ENCODE data around the gene RTP2.

DNA sequence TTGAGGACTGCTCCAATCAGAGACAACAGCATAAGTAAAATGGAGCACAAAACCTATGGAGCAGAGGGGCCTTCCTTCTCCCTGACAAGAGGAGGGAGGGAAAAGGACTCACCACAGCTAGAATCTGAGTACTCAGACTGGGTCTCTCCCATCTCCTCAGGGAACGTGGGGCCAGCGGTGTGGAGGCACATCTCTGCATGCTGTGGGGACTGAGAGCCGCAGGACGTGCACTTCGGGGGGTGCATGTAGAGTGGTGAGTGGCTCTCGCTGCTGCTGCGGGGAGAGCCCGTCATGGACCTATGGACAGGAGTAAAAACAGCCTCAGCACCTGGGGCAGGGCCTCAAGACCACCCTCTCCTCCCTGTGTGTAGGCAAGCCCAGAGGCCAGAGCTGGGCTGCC is 25.9 kb upstream of the RTP2 start:
- TF ChIP-seq, protein P1, sequence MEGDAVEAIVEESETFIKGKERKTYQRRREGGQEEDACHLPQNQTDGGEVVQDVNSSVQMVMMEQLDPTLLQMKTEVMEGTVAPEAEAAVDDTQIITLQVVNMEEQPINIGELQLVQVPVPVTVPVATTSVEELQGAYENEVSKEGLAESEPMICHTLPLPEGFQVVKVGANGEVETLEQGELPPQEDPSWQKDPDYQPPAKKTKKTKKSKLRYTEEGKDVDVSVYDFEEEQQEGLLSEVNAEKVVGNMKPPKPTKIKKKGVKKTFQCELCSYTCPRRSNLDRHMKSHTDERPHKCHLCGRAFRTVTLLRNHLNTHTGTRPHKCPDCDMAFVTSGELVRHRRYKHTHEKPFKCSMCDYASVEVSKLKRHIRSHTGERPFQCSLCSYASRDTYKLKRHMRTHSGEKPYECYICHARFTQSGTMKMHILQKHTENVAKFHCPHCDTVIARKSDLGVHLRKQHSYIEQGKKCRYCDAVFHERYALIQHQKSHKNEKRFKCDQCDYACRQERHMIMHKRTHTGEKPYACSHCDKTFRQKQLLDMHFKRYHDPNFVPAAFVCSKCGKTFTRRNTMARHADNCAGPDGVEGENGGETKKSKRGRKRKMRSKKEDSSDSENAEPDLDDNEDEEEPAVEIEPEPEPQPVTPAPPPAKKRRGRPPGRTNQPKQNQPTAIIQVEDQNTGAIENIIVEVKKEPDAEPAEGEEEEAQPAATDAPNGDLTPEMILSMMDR (IDR thresholded peaks at IDR 0.05; ENCODE audit: extremely low read depth in 1 of 2, insufficient read depth in 1 of 2, low read depth in 1 of 2, low read length in 2 of 2): no peak
- TF ChIP-seq EZH2 (IDR thresholded peaks at IDR 0.05; ENCODE audit: borderline replicate concordance, low read depth, low read length, severe bottlenecking) (no peak), POLR2A (IDR thresholded peaks at IDR 0.05; ENCODE audit: low read depth, low read length) (no peak)
